Measurements from ENCODE around the gene RNH1.

GRCh38 chr11:537622-538430, 30.8 kb upstream of the RNH1 start:
- TF ChIP-seq SMC3 (IDR thresholded peaks at IDR 0.05; ENCODE audit: low read depth, low read length) = no peak
- TF ChIP-seq, protein P1, sequence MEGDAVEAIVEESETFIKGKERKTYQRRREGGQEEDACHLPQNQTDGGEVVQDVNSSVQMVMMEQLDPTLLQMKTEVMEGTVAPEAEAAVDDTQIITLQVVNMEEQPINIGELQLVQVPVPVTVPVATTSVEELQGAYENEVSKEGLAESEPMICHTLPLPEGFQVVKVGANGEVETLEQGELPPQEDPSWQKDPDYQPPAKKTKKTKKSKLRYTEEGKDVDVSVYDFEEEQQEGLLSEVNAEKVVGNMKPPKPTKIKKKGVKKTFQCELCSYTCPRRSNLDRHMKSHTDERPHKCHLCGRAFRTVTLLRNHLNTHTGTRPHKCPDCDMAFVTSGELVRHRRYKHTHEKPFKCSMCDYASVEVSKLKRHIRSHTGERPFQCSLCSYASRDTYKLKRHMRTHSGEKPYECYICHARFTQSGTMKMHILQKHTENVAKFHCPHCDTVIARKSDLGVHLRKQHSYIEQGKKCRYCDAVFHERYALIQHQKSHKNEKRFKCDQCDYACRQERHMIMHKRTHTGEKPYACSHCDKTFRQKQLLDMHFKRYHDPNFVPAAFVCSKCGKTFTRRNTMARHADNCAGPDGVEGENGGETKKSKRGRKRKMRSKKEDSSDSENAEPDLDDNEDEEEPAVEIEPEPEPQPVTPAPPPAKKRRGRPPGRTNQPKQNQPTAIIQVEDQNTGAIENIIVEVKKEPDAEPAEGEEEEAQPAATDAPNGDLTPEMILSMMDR (IDR thresholded peaks at IDR 0.05) = no peak
- TF ChIP-seq MXI1 (IDR thresholded peaks at IDR 0.05; ENCODE audit: low read depth, low read length) = no peak
- TF ChIP-seq TAF1 (IDR thresholded peaks at IDR 0.05; ENCODE audit: borderline replicate concordance, low read depth, low read length) = no peak

All from SK-N-SH (cell line).